GM18505 (cell line): ENCODE data around the gene MTMR1.

Experiments used
- ATAC-seq: cut with Tn5 transposase; IDR thresholded peaks from one replicate; pipeline ENCODE4 v1.9.1; 2021; ENCODE audit not compliant: unreplicated experiment
- POLR2A ChIP-seq: IDR thresholded peaks from 4 replicates; pipeline ENCODE4 v1.6.1; 2011; ENCODE audit warnings: borderline replicate concordance; ENCODE audit not compliant: insufficient read depth, insufficient read length; ENCODE audit errors: extremely low read depth

Gene MTMR1

DNA sequence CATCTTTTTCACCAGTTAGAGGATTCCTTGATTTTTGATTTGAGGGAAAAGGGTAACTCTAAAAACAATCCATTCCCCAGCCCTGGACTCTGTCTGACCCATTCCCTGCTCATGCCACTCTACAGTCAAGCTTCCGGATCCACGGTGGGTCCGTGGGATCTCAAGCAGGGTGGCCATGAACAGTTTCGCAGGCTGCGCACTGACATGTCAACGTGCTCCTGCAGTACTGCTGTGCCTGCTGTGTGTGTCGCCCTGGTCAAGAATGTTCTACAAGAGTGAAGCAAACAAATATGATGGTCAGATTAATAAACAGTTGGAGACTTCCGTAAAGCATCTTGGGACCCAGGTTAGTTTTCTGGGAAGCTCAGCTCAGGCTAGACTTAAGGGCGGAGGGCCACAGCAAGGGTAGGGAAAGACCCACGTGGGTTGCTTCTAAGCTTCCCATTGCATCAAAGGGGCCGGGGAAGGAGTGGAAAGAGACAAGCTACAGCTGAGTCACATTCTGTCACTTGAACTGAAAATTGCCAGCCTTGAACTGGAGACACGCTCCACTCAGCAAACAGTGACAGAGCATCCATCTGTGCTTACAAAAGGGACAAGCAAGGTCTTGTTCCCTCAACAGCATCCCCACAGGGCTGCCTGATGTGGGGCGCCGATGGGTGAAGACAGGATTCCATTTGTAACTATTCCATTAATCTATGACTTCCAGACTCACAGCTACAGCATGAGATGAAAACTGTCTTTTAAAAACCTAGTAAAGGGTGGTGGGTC lies 81.8 kb downstream of the MTMR1 start:
- TF ChIP-seq POLR2A, result no peak
- no peak for ATAC-seq

DNA sequence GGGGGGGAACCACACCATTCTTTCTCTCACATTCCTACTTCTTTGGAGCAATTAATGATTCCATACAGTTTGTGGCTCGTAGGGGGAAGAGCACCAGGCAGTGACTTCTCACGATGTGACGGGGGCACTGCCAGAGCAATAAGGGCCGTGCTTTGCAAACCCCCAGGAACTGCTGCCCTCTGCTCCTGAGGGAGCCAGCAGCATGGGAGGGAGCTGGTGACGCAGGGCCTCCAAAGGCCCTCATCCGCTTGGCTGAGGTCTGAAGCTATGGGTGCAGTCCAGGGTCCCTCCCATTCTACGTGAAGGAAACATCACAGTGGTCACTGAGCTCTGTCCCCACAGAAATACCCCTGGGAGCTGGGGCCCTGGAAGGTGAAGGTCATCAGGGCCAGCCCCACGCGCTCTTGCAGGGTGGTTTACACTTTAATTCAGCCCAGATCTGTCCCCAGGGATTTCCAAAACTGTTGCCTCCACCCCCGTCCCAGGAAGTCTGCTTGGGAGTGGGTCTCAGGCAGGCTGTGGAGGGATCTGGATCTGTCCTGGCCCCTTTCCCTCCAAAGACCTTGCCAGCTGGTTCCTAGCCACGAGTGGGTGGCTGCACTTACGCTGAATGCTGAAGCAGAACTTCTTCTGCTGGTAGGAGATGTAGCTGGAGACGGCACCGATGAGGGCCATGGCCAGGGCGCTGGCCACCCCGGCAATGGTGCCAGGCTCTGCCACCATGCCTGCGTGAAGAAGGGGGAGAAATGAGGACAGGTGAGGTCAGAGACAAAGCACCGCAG lies 82.6 kb downstream of the MTMR1 start:
- no peak for TF ChIP-seq POLR2A
- no peak for ATAC-seq

DNA sequence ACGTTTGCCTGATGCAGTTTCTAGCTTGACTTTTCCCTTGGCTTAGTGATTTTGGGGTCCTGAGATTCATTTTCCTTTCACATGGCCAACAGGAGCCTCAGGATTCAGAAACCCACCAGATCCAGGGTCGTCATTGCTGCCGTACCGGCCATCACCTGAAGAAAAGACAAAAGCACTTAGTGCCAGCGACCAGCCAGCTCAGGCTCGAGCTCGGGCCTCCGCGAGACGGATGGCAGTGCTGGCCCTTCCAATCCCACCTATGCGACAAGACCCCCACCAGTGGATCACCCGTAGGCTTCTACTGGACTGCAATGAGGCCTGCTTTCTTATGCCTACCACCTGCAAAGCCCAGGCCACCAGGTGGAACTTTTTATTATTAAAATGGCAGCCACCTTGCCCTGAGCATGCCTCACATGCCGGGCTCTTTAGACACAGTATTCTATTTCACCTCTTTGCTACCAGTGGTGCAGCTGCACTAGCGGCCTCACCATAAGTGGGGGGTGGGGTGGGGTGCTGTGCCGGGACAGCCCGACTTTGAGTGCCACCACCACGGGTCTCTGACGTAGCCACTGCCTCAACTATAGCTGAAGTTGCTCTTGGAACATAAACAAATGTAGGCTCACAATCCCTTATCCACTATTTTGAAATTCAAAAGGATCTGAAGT lies 84.3 kb downstream of the MTMR1 start:
- ATAC-seq, result no peak

DNA sequence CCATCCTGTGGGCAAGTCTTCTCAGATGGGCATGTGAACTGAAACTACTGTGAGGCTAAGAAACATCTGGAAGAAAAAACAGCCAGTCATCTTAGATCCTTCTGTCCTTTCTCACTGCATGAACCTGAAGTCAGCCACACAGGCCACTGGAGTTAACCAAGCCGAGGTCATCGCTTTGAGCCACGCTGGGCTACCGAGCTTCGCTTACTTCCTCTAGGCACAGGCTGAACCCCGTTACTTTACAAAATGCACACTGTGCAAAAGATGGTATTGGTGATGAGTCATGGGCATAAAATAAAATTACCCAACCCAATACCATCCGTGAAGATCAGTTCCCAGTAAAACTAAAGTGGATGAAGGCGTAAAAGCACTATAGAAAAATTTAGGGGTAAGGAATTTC lies 86.2 kb downstream of the MTMR1 start:
- no peak for ATAC-seq

More for the DNA sequence above, 84.3 kb downstream of the MTMR1 start:
- TF ChIP-seq POLR2A, result no peak

DNA sequence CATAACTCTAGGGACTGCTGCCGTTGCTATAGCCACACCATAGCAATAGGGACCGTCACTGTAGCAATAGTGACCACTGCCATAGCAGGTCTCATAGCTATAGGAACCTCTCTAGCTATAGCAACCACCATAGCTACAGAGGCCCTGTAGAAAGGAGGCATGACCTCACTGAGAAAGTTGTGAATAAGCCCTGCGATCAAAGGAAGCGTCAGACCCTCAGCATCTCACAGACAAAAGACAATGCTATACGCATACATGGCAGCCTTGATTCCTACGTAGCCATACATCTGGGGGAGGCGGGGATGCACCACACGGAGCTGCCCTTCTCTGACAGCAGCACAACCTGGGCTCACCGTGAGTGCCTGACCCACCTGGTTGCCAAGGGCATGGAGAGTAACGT lies 88.5 kb downstream of the MTMR1 start:
- no peak for ATAC-seq
- no peak for TF ChIP-seq POLR2A

More for the DNA sequence above, 86.2 kb downstream of the MTMR1 start:
- TF ChIP-seq POLR2A, result no peak

DNA sequence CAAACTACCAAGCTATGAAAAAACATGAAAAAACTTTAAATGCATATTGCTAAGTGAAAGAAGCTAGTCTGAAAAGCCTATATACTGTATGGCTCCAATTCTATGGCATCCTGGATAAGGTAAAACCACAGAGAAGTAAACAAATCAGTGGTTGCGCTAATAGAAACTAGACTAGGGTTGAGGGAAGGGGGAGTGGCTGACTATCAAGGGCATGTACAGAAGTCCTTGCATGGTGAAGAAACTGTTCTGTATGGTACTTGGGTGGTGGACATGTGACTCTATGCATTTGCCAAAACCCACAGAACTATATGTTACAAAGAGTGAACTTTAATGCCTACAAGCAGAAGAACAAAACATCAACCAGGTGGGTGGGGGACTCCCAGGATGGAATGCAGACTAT lies 96.8 kb downstream of the MTMR1 start:
- no peak for TF ChIP-seq POLR2A
- ATAC-seq, result no peak

DNA sequence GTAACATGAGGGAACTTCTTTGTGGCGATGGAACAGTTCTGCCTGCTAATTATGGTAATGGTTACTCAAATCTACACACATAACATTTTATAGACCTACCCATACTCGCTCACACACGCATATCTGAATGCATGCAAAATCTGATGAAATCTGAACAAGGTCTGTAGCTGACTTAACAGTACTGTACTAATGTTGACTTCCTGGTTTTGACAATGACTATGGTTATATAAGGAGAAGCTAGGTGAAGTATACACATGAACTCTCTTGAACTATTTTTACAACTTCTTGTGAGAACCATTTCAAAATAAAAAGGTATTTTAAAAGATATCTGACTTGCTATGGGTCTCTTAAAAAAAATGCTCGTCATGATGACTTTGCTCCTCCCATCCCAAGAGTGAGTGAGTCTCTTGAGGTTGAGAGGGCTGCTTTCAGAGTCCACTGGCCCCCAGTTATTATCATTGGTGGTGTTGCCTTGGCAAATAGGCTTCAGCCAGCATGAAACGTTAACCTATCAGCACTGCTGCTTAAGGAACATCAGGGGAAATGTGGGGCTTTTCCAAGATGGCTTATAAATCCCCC lies 99.8 kb downstream of the MTMR1 start:
- ATAC-seq, result no peak
- no peak for TF ChIP-seq POLR2A

DNA sequence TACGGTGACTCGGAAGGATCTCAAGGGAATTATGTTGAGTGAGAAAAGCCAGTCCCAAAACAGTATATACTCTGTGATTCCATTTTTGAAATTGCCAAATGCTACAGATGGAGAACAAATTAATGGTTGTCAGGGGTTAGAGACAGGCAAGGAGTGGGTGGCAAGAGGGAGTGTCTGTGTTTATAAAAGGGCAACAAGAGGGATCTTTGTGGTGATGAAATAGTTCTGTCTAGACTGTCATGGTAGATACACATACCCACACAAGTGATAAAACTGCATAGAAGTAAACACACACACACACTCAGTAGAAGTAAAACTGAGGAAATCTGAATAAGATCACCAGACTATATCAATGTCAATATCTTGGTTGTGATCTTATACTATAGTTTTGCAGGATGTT lies 112.5 kb downstream of the MTMR1 start:
- TF ChIP-seq POLR2A, result no peak

DNA sequence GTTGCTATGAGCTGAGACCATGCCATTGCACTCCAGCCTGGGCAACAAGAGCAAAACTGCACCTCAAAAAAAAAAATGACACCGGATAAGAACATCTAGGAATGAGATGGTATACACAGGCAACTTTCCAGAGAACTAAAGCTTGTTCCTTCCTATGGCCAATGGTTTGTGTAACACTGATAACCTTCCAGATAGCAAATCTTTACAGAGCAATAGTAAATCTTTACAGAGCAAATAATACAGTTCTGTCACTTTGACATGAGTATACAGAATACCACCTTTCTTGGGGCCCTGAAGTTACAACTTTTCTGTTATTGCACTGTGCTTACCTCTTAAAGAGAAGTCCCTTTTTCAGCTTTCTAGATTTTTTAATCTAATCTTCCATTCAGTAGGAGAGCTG lies 113.6 kb downstream of the MTMR1 start:
- no peak for TF ChIP-seq POLR2A
- no peak for ATAC-seq

More for the DNA sequence above, 112.5 kb downstream of the MTMR1 start:
- ATAC-seq, result no peak

DNA sequence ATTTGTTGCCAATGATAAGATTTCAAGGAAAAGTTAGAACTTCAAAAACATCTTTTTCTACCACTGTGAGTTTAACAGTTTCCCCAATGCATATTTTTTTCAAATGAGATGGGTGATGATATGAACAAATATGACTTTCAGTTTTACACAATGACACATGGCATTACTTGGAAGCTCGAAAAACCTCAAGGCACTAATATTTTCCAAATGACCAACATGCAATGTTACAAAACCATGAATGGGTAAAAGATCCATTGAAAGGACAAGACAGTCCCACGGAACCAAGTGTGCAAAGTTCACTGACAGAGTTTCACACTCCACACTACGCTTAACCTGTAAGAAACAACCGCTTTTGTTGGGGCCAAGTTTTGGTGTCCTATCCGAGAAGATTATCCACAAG lies 120.7 kb downstream of the MTMR1 start:
- no peak for ATAC-seq
- no peak for TF ChIP-seq POLR2A
